GM21825 (cell line): Measurements from ENCODE around the gene ZCCHC10.
"Not testable (repeated sequence)": the region's sequence is repeated elsewhere in the genome, so short reads cannot be mapped to it uniquely, and the experiment has no call there.

Source experiments
- ATAC-seq: cut with Tn5 transposase; IDR thresholded peaks from one replicate; pipeline ENCODE4 v1.9.1; 2021; ENCODE audit warnings: mild to moderate bottlenecking, moderate library complexity; ENCODE audit not compliant: unreplicated experiment

The ZCCHC10 gene

DNA sequence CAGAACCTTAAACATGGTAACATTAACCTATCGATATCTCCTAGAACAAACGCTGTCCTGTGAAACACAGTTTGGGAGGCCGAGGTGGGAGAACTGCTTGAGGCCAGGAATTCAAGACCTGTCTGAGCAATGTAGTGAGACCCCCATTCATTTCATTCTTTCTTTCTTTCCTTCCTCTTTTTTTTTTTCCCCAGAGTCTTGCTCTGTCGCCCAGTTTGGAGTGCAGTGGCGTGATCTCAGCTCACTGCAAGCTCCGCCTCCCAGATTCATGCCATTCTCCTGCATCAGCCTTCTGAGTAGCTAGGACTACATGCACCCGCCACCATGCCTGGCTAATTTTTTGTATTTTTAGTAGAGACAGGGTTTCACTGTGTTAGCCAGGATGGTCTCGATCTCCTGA is 20.2 kb upstream of the ZCCHC10 start:
- not testable (repeated sequence) for ATAC-seq

DNA sequence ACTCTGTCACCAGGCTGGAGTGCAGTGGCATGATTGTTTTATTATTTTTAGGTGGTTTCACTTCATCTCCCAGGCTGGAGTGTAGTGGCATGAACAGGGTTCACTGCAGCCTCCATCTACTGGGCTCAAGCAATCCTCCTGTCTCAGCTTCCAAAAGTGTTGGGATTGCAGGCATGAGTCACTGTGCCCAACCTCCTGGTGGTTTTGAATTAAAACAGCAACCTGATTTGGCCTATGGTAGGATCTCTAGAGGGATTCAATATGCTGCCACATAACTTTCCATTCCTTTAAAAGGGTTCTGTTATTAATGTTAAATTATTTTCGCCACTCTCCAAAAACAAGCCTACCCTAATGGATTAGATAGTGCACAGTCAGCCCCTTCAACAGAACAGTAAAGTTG is 15.6 kb upstream of the ZCCHC10 start:
- ATAC-seq = no peak

DNA sequence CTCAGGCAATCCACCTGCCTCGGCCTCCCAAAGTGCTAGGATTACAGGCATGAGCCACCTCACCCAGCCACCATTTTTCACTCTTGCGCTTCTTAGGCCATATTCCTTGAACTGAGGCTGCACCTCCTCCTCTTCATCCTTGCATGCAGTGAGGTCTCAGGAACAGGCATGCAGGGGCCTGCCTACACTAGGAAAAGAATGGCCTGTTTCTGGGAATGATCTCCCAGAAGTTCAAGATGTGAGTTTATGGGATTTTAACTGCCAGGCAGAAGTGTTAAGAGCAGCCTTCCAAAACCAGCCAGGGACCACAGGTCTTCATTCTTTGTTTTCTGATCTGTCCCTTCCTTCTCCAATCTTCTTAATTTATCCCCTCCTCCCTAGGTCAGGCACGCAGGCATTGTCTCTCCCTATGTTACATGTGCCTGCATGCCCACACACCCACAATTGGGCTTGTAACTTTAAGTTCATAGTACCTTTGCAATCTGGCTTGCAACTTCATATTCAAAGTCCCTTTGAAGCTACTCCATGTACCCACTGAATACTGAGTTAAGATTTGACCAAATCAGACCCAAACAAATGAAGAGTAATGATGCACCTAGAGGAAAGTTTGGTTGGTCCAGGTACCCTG is 14.9 kb upstream of the ZCCHC10 start:
- ATAC-seq = no peak

DNA sequence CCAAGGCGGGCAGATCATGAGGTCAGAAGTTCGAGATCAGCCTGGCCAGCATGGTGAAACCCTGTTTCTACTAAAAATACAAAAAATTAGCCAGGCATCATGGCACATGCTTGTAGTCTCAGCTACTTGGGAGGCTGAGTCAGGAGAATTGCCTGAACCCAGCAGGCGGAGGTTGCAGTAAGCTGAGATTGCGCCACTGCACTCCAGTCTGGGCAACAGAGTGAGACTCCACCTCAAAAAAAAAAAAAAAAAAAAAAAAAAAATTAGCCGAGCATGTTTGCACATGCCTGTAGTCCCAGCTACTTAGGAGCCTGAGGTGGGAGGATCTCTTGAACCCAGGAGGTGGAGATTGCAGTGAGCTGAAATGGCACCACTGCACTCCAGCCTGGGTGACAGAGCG is 10.3 kb upstream of the ZCCHC10 start:
- ATAC-seq = not testable (repeated sequence)

DNA sequence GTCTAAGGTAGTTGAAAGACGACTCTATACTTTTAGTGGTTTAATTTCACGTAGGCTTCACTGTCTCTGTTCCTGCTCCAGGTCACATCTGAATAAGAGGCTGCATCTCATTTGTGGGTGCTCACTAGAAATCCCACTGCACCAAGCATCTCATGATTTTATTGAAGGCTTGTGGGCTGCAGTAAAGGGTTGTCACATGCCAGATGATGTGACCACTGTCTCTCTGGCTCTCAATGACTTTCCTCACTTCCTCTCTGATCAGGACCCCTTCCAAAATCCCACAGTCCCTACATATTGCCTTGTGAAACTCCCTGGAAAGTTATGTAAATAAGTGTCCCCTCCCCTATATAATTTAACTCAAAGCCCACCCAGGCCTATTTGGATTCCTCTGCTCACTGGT is 8.9 kb upstream of the ZCCHC10 start:
- no peak for ATAC-seq

DNA sequence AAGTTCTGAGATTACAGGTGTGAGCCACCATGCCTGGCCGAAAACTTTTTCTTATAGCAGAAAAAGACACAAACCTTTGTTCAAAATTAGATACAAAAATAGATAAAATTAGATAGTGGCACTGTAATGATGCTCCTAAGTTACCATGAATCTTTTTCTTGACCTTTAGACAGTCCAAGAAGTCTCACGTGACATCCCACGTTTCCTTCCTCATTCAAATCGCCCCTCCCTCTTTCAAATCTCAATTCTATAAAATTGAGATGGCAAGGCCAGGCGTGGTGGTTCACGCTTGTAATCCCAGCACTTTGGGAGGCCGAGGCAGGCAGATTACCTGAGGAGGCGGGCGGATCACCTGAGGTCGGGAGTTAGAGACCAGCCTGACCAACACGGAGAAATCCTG is 7.7 kb upstream of the ZCCHC10 start:
- no peak for ATAC-seq

DNA sequence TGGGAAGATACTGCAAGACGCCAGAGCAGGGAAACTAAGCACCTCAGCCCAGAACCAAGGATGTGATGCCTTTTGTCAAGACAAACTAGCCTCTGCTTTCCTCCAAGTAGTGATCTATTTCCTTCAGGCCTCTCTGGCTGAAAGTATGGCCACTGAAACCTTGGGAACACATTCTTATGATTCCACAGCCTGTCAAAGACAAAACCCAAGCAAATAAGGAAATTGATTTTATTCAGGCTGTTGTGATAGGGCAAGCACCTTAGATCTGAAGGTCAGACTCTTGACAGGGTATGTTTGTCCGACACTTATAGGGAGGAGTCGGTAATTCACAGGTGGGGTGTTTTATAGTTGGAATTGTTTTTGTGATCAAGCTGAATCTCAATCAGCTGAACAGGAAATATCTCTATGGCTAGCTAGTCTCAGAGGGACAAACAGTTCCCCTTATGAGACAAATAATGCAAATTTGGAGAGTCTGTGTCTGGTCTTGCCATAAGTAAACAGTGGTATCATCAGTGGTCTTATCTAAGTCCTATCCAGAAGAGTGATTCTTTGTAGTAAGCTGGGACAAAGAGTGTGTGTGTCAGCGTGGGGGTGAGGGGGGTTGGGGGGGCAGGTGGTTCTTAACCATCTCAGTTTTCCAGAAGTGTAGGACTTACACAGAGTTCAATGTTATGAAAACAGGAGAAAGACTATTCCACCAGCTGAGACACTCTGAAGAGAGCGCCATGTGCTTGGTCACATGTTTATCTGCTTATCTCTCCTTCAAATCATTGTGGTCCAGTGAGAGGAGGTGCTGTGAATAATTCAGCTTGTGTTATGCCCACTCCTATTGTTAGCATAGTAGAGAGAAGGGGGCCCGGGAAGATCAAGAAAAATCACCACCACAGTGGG is 6.7 kb upstream of the ZCCHC10 start:
- ATAC-seq = peak; percentile 56

DNA sequence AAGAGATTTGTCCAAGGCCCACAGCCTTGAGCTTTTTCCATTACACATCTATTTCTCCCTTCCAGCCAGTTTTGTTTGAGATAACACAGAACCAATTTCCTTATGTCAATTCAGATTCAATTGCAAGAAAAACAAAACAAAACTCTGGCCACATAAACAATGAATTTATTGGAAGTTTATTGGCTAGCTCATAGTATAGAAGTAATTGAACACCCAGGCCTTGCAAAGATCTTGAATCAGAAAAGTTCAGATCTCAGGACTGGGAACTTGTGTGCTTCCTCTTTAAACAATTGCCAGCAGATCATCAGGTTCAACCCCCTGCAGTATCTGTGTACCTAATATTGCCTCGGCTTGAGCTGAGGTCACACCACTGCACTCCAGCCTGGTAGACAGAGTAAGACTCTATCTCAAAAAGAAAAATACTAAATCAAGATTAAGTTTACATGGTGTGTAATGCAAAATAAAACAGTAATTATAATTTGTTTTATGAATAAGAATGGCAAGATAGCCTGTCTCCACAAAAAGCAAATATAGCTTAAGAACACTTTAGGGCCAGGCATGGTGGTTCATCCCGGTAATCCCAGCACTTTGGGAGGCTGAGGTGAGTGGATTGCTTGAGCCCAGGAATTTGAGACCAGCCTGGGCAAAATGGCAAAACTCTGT is 4.1 kb upstream of the ZCCHC10 start:
- ATAC-seq = no peak

DNA sequence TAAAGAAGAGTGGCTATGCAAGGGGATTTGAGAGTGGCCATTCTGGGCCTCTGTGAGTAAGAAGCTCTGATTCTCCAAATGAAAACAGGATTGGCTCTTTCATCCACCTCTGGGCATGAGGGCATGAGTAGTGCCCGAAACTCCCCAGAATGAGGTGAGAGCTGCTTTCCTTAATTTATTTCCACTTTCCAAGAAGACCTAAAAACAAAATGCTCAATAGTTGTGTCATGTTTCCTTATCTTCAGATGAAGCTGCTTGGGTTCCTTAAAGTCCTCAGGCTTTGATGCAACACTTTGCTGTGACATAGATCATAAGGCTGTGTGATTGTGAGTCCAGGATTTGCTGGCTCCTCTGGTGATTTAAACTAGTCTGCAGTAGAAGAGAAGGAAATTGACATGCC is 3.1 kb upstream of the ZCCHC10 start:
- no peak for ATAC-seq

DNA sequence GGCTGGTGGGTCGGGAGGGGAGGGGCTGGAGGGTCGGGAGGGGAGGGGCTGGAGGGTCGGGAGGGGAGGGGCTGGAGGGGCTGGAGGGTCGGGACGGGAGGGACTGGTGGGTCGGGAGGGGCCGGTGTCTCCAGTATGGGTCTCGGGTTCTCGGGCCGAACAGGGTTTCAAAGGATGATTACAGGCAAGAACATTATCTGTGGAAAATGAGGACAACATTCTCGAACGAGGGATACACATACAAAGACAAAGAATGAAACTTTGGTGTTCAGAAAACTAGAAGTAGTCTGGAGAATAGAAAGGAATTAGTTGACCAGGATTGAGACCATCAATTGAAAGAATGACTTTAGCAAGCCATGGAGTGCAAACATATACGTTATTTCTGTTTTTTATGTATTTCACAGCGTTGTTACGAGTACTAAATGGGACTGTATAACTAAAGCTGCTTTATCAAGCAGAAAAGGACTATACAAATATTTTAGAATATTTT is 360 bp upstream of the ZCCHC10 start:
- no peak for ATAC-seq

DNA sequence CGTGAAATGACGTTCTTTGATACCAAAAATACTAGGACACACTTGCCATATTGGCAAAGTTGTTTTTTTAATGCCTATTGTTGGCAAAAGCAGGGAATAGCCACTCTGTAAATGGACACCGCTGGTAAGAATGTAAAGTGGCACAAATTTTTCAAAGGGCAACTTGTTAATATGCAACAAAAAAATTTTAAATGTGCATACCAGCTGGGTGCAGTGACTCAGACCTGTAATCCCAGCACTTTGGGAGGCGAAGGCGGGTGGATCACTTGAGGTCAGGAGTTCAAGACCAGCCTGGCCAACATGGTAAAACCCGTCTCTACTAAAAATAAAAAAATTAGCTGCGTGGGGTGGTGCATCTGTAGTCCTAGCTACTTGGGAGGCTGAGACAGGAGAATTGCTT is 6.9 kb downstream of the ZCCHC10 start:
- ATAC-seq = not testable (repeated sequence)

DNA sequence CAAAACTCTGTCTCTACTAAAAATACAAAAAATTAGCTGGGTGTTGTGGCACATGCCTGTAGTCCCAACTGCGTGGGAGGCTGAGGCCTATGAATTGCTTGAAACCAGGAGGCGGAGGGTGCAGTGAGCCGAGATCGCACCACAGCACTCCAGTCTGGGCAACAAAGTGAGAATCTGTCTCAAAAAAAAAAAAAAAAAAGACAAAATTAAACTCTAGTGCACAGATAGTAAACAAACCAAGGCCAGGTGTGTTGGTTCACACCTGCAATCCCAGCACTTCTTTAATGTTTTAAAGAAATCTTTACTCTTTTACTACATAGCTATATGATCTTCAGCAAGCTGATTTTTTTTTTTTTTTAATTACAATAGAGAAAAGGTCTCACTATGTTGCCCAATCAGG is 8.4 kb downstream of the ZCCHC10 start:
- ATAC-seq = no peak

DNA sequence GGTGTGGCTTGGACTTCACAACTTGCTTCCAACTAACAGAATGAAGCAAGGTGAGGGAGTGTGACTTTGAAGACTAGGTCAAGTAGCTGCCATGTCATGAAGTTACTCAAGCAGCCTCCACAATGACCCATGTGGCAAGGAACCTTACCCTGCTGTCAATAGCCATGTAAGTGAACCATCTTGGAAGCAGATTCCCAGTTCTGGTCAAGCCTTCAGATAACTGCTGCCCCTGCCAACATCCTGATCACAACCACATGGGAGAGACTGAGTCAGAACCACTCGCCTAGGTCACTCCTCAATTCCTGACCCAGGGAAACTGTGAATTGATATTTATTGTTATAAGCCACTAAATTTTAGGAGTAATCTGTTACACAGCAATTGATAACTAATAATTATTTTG is 10.9 kb downstream of the ZCCHC10 start:
- no peak for ATAC-seq

DNA sequence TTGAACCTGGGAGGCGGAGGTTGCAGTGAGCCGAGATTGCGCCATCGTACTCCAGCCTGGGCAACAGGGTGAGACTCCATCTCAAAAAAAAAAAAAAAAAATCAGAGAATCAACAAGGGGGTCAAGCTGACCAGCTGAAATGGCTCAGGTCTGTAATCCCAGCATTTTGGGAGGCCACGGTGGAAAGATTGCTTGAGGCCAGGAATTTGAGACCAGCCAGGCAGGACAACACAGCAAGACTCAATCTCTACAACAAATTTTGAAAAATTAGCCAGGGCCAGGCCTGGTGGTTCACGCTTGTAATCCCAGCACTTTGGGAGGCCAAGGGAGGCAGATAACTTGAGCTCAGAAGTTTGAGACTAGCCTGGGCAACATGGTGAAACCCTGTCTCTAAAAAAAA is 17.9 kb downstream of the ZCCHC10 start:
- ATAC-seq = not testable (repeated sequence)

DNA sequence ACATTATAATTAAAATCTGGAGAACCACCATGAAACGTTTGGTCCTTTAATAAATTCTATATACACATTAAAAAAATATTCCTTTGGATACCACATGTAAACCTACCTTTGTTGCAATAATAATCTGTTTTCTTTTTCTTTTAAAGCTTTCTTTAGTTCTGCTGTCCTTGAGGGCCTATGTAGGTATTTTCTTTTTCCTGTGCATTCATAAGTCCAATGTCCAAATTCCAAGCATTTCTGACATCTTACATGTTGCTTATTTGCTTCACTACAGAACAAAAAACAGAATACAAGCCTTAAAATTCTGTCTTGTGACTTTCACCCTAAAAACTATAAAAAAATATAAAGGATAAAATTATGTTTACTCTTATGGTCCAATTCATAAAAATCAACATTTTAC is 19.7 kb downstream of the ZCCHC10 start:
- ATAC-seq = no peak

DNA sequence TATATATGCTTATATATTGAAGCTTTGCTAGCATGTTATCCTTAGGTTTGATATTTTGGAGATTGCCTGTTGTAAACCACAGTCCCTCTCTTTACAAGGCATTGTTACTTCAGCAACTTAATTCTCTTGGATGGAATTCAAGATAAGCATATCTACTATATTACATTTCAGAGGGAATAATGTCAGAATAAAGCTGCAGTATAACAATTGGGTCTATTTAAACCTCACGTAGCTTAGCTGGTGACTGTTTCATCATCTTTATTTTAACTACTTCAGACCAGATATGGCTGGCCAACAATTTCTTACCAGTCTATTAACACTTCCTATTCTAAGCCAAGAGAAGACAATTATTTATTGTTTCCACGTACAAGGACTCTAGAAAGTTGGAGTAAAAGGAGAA is 27.1 kb downstream of the ZCCHC10 start:
- ATAC-seq = no peak

DNA sequence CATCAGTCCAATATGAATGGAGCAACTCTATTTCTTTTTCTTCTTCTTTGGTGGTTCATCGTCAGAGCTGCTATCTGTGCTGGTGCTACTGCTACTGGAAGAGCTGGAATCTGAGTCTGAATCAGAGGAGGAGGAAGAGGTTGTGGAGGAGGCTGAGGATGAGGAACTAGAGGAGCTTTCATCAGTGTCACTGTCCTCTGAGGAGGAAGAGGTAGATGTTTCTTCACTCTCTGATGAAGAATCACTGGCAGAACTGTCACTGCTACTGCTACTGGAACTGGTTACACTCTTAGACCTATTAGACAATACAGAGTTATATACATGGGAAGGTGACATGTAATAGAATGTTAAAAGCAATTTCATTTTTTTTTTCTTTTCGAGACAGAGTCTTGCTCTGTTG is 27.8 kb downstream of the ZCCHC10 start:
- no peak for ATAC-seq

DNA sequence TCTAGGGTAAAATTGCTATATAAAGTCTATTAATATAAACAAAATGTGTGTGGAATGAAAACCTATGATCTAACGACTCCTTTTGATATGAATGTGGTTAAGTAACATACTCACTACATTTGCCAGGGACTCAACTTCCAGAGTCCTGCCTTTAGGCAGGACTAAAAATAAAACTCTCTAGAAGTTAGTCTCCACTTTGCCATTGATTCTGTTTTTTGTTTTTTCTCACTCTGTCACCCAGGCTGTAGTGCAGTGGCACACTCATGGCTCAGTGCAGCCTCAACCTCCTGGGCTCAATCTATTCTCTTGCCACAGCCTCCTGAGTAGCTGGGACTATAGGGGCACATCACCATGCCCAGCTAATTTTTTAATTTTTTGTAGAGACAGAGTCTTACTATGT is 30.0 kb downstream of the ZCCHC10 start:
- no peak for ATAC-seq

DNA sequence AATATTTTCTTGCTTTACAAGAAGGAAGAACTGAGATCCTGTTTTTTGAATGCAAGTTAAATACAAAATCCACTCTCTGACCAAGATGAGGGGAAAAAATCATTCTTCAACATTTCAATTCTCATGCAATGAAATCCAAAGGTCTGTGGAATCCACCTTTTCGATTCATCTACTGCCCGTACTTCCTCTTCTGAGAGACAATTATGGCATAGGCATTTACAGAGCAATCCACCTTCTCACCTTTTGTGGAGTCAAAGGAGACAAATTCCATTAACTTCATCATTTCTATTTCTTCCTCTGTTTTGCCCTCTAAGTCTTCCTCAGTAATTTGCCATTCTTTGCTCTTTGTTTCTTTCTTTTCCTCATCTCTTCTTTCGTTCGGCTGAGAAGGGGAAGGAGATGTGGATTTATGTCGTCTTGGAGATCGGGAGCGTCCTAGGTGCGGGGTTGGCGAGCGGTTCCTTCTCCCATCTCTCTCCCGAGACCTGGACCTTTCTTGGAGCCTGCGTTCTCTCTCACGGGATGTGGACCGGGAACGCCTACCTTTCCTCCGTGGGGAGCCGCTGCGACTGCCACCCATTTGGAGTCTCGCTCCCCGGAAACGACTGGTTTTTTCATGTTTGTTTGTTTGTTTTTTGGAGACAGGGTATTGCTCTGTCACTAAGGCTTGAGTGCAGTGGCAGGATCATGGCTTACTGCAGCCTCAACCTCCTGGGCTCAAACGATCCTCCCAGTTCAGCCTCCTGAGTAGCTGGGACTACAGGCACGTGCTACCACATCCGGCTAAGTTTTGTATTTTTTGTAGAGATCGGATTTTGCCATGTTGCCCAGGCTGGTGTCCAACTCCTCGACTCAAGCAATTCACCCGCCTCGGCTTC is 38.6 kb downstream of the ZCCHC10 start:
- ATAC-seq = no peak

DNA sequence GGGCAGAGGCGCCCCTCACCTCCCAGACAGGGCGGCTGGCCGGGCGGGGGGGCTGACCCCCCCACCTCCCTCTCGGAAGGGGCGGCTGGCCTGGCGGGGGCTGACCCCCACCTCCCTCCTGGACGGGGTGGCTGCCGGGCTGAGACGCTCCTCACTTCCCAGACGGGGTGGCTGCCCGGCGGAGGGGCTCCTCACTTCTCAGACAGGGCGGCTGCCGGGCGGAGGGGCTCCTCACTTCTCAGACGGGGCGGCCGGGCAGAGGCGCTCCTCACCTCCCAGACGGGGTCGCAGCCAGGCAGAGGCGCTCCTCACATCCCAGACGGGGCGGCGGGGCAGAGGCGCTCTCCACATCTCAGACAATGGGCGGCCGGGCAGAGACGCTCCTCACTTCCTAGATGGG is 43.4 kb downstream of the ZCCHC10 start:
- ATAC-seq = not testable (repeated sequence)

DNA sequence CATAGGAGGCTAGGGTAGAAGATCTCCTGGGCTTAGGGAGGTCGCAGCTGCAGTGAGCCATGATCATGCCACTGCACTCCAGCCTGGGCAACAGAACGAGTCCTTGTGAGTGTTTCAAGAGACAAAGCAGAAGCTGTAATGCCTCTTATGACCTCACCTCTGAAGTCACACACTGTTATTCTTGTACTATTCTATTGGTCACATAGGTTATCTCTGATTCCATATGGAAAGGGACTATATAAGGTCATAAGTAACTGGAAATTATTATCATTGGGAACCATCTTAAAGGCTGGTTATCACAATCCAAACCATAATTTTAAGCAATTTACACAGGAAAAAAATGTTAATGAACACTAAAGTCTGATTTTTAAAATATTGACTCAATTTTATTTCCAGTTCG is 45.1 kb downstream of the ZCCHC10 start:
- no peak for ATAC-seq
